GM19240 (cell line): ENCODE measurements around the gene ATXN7L1.
"Not testable (repeated sequence)": the region's sequence is repeated elsewhere in the genome, so short reads cannot be mapped to it uniquely, and the experiment has no call there.

Source experiments
- DNase-seq: peaks from one replicate; pipeline ENCODE4 v3.0.0; 2011; ENCODE audit warnings: low spot score; ENCODE audit not compliant: insufficient read length

The ATXN7L1 gene

GRCh38 chr7:105861224-105861623, 15.2 kb downstream of the ATXN7L1 start:
- no peak for DNase-seq

- DNase-seq = no peak
These were observed 15.6 kb downstream of the ATXN7L1 start for GRCh38 chr7:105860793-105861192.

GRCh38 chr7:105857009-105857952, 19.1 kb downstream of the ATXN7L1 start:
- DNase-seq = no peak

- no peak for DNase-seq
These were observed 21.9 kb downstream of the ATXN7L1 start for GRCh38 chr7:105854498-105854897.

- DNase-seq = no peak
These were observed 22.4 kb downstream of the ATXN7L1 start for GRCh38 chr7:105853931-105854419.

GRCh38 chr7:105851064-105851463, 25.3 kb downstream of the ATXN7L1 start:
- DNase-seq = no peak

GRCh38 chr7:105849122-105849855, 27.1 kb downstream of the ATXN7L1 start:
- DNase-seq = no peak

GRCh38 chr7:105846404-105846803, 30.0 kb downstream of the ATXN7L1 start:
- DNase-seq = no peak

GRCh38 chr7:105844681-105845080, 31.7 kb downstream of the ATXN7L1 start:
- not testable (repeated sequence) for DNase-seq

- no peak for DNase-seq
These were observed 34.5 kb downstream of the ATXN7L1 start for GRCh38 chr7:105841866-105842265.

GRCh38 chr7:105840981-105841749, 35.2 kb downstream of the ATXN7L1 start:
- DNase-seq = no peak

GRCh38 chr7:105839266-105839665, 37.1 kb downstream of the ATXN7L1 start:
- no peak for DNase-seq

GRCh38 chr7:105838627-105839231, 37.7 kb downstream of the ATXN7L1 start:
- DNase-seq = no peak

- DNase-seq = no peak
These were observed 38.4 kb downstream of the ATXN7L1 start for GRCh38 chr7:105837765-105838626.

GRCh38 chr7:105835441-105835840, 41.0 kb downstream of the ATXN7L1 start:
- no peak for DNase-seq

GRCh38 chr7:105831824-105832535, 44.4 kb downstream of the ATXN7L1 start:
- no peak for DNase-seq

- DNase-seq = no peak
These were observed 45.1 kb downstream of the ATXN7L1 start for GRCh38 chr7:105831302-105831620.

- DNase-seq = no peak
These were observed 45.7 kb downstream of the ATXN7L1 start for GRCh38 chr7:105830405-105831301.
